Liver (tissue), 9 donors: Measurements from ENCODE around the gene GRIN2C. TPM values are rescaled to one million over a fixed set of nuclear protein-coding genes. Genes with fewer than 3 reads are reported as not detected.

Experiments
- DNase-seq: peaks from one replicate; pipeline ENCODE4 v3.0.0-alpha.2; 2017; ENCODE audit warnings: low spot score
- H3K27ac ChIP-seq, 2 donors: one replicate each; pipeline ENCODE4 v1.7.0; 2013; ENCODE audit warnings: inconsistent platforms in 2 of 2, low read length in 2 of 2, control low read depth in 1 of 2, low read depth in 1 of 2, mild to moderate bottlenecking in 1 of 2
- H3K27me3 ChIP-seq, 4 donors: one replicate each; pipeline versions ENCODE4 v1.6.1 to v1.7.0; 2013; ENCODE audit warnings: low read length in 3 of 4, inconsistent platforms in 1 of 4, mild to moderate bottlenecking in 1 of 4, moderate library complexity in 1 of 4; ENCODE audit not compliant: control insufficient read depth in 4 of 4, insufficient read depth in 4 of 4
- H3K36me3 ChIP-seq, 4 donors: one replicate each; pipeline versions ENCODE4 v1.6.1 to v1.7.0; 2013; ENCODE audit warnings: low read length in 3 of 4, mild to moderate bottlenecking in 3 of 4, low read depth in 1 of 4, moderate library complexity in 1 of 4; ENCODE audit not compliant: control insufficient read depth in 4 of 4, insufficient read depth in 3 of 4
- H3K4me1 ChIP-seq, 4 donors: one replicate each; pipeline versions ENCODE4 v1.6.1 to v1.7.0; 2013; ENCODE audit warnings: low read length in 3 of 4, mild to moderate bottlenecking in 3 of 4, moderate library complexity in 1 of 4; ENCODE audit not compliant: control insufficient read depth in 4 of 4, insufficient read depth in 4 of 4
- H3K4me3 ChIP-seq, 3 donors: one replicate each; pipeline versions ENCODE4 v1.6.1 to v1.7.0; 2013; ENCODE audit warnings: low read length in 3 of 3, control low read depth in 1 of 3, low read depth in 1 of 3, mild to moderate bottlenecking in 1 of 3
- H3K9ac ChIP-seq, 2 donors: one replicate each; pipeline ENCODE4 v1.7.0; 2013; ENCODE audit warnings: low read length in 2 of 2, mild to moderate bottlenecking in 2 of 2, moderate library complexity in 2 of 2, control low read depth in 1 of 2, low read depth in 1 of 2
- H3K9me3 ChIP-seq, 4 donors: one replicate each; pipeline versions ENCODE4 v1.6.1 to v1.7.0; 2013; ENCODE audit warnings: low read length in 3 of 4; ENCODE audit not compliant: control insufficient read depth in 4 of 4
- FOXA1 ChIP-seq: IDR thresholded peaks from 2 replicates; pipeline ENCODE4 v1.6.1; 2016; ENCODE audit warnings: antibody characterized with exemption
- GABPA ChIP-seq, 2 donors: IDR thresholded peaks in 1 of 2; conservative IDR thresholded peaks in 1 of 2; 2 replicates each; pipeline ENCODE4 v1.6.1; 2016; ENCODE audit warnings: antibody characterized with exemption in 2 of 2, mild to moderate bottlenecking in 1 of 2, moderate library complexity in 1 of 2
- HNF4A ChIP-seq, 2 donors: conservative IDR thresholded peaks; 2 replicates each; pipeline ENCODE4 v1.6.1; 2016; ENCODE audit warnings: antibody characterized with exemption in 2 of 2, mild to moderate bottlenecking in 2 of 2
- HNF4G ChIP-seq: IDR thresholded peaks from 2 replicates; pipeline ENCODE4 v1.6.1; 2016; ENCODE audit warnings: antibody characterized with exemption
- JUND ChIP-seq, 2 donors: IDR thresholded peaks; 2 replicates each; pipeline ENCODE4 v1.6.1; 2016; ENCODE audit warnings: antibody characterized with exemption in 2 of 2
- NR2F2 ChIP-seq: IDR thresholded peaks from 2 replicates; pipeline ENCODE4 v1.6.1; 2016; ENCODE audit warnings: antibody characterized with exemption
- RAD21 ChIP-seq, 2 donors: IDR thresholded peaks; 2 replicates each; pipeline ENCODE4 v1.6.1; 2016; ENCODE audit warnings: antibody characterized with exemption in 2 of 2, mild to moderate bottlenecking in 2 of 2
- RXRA ChIP-seq, 2 donors: IDR thresholded peaks; 2 replicates each; pipeline ENCODE4 v1.6.1; 2017 to 2018; ENCODE audit warnings: antibody characterized with exemption in 2 of 2, mild to moderate bottlenecking in 1 of 2
- SP1 ChIP-seq: IDR thresholded peaks from 2 replicates; pipeline ENCODE4 v1.6.1; 2018; ENCODE audit warnings: antibody characterized with exemption, mild to moderate bottlenecking
- TAF1 ChIP-seq: conservative IDR thresholded peaks from 2 replicates; pipeline ENCODE4 v1.6.1; 2016; ENCODE audit warnings: antibody characterized with exemption, mild to moderate bottlenecking
- YY1 ChIP-seq: IDR thresholded peaks from 2 replicates; pipeline ENCODE4 v1.6.1; 2016; ENCODE audit warnings: antibody characterized with exemption, mild to moderate bottlenecking
- WGBS: extraction: QIAGEN DNeasy Blood & Tissue Kit; methylation state at CpG from one replicate; pipeline ENCODE4 v1.1.7; 2013; 5-methylcytosine and 5-hydroxymethylcytosine counted together
- polyA plus RNA-seq, 2 donors: library from polyadenylated mRNA; stranded (reverse) in 1 of 2; unstranded in 1 of 2; fragments of 200-250 nt in 1 of 2; fragments of >200 nt in 1 of 2; fragmentation: Nextera tagmentation in 1 of 2; extraction: Ambion mirVana in 1 of 2; gene quantifications; one replicate each; pipeline versions ENCODE4 v1.2.1 to v1.2.3, GENCODE V29; 2013 to 2015
- total RNA-seq, 2 donors: library from RNA; depleted of rRNA; stranded (reverse); fragments of >200 nt; gene quantifications; one replicate each; pipeline ENCODE4 v1.2.3, GENCODE V29; 2014
- TF ChIP-seq, protein P1 (sequence below): IDR thresholded peaks from 2 replicates; pipeline ENCODE4 v1.6.1; 2016; ENCODE audit warnings: antibody characterized with exemption
- TF ChIP-seq, protein P2 (sequence below): fragments of 150-350 bp; IDR thresholded peaks from 2 replicates; pipeline ENCODE4 v1.5.1; 2017; ENCODE audit warnings: improper control_type of control experiment, low read depth, low read length; ENCODE audit not compliant: missing input control
- TF ChIP-seq, protein P3 (sequence below): IDR thresholded peaks from 2 replicates; pipeline ENCODE4 v1.6.1; 2016; ENCODE audit warnings: antibody characterized with exemption
- TF ChIP-seq, protein P4 (sequence below): IDR thresholded peaks from 2 replicates; pipeline ENCODE4 v1.6.1; 2016; ENCODE audit warnings: antibody characterized with exemption, mild to moderate bottlenecking
- TF ChIP-seq, protein P5 (sequence below): IDR thresholded peaks from 2 replicates; pipeline ENCODE4 v1.6.1; 2016; ENCODE audit warnings: antibody characterized with exemption
- donor health status: healthy.
- donor health status: healthy.
- donor health status: healthy.
- donor health status: healthy.
- donor health status: healthy.

The GRIN2C gene
- total and polyA plus RNA-seq, 4 donors = 0.03 to 0.10 (median 0.09) TPM; not detected in 1

DNA sequence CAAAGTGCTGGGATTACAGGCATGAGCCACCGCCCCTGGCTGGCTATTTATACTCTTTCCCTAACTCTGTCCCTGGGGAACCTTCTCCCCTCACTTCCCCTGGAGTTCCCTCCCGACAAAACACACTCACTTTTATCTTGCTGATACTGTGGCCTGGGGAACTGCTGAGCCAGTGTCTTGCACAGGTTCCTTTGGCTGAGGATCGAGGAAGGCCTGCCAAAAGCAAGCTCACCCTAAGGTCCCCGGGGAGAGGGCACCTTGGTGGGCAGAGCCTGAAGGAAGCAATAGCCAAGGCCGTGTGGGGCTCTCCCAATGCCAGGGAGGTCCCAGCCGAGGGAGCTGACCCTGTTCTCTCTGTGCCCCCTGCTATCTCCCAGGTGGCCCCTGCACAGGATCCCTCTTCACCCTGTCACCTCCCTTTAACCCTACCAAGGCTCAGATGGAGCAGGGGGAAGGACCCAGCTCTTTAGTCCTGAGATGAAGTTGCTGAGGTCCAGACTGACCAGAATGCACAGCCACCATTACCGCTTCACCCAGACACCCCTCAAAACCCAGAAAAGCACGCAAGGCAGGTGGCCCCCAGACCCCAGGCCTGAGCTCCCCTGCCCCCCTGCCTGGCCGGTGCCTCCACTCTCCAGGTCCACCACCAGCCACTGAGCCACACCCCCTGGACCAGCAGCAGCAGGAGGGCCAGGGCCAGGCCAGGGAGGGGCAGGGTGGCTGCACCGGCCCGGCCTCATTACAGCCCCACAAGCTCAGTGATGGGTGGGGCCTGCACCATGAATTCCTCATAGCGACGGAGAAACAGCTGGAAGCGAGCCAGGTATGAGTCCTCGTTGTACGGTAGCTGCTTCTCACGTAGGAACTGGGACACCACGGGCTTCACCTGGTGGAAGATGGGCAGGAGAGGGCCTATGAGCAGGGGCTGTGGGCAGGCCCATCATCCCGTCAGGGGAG, 18.2 kb upstream of the GRIN2C start:
- H3K27ac ChIP-seq = no peak overlapping the region
- no peak for DNase-seq
- no peak overlapping the region for H3K4me3 ChIP-seq
- no peaks in the 10 kb centered on the region for H3K27me3 ChIP-seq
- H3K9ac ChIP-seq = no peak overlapping the region
- H3K36me3 ChIP-seq = no peaks in the 10 kb centered on the region
- TF ChIP-seq HNF4A (conservative IDR thresholded peaks at IDR 0.05) (no peak), GABPA (IDR thresholded peaks at IDR 0.05 in 1 of 2, conservative IDR thresholded peaks at IDR 0.05 in 1 of 2) (no peak), RXRA (IDR thresholded peaks at IDR 0.05) (no peak), TAF1 (no peak)
- TF ChIP-seq, protein P1, sequence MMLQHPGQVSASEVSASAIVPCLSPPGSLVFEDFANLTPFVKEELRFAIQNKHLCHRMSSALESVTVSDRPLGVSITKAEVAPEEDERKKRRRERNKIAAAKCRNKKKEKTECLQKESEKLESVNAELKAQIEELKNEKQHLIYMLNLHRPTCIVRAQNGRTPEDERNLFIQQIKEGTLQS = no peak
- H3K9me3 ChIP-seq = no peaks in the 10 kb centered on the region
- H3K4me1 ChIP-seq = peaks cover 5 to 9% (median 6%) of the 10 kb centered on the region in 4 donors
- WGBS = 64% methylated on average over 19 of the region's 19 CpGs

DNA sequence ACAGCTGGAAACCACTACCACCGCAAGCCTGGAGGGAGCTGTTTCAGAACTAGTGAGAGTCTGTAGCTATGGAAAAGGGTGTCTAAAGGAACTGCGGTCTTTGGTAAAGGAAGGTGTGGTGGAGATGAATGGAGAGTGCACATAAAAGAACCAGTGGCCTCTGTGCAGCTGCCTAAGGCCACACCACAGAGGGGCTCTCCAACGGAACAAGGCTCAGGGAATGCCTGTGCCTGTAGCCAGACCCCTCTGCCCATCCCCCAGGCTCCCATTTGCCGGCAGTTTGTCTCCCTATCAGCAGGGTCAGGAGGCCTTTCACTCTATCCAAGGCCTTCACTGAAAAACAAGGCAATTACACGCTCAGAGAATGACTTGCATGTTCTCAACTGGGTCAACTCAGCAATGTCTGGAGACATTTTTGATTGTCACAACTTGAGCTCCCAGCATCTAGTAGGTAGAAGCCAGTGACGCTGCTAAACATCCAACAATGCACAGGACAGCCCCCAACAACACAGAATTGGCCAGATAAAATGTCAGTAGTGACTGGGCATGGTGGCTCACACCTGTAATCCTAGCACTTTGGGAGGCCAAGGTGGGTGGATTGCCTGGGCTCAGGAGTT, 16.4 kb upstream of the GRIN2C start:
- TF ChIP-seq RXRA (IDR thresholded peaks at IDR 0.05) = no peak
- no peak for TF ChIP-seq HNF4A (conservative IDR thresholded peaks at IDR 0.05)
- TF ChIP-seq HNF4G = no peak
- no peak for TF ChIP-seq FOXA1
- TF ChIP-seq, protein P2, sequence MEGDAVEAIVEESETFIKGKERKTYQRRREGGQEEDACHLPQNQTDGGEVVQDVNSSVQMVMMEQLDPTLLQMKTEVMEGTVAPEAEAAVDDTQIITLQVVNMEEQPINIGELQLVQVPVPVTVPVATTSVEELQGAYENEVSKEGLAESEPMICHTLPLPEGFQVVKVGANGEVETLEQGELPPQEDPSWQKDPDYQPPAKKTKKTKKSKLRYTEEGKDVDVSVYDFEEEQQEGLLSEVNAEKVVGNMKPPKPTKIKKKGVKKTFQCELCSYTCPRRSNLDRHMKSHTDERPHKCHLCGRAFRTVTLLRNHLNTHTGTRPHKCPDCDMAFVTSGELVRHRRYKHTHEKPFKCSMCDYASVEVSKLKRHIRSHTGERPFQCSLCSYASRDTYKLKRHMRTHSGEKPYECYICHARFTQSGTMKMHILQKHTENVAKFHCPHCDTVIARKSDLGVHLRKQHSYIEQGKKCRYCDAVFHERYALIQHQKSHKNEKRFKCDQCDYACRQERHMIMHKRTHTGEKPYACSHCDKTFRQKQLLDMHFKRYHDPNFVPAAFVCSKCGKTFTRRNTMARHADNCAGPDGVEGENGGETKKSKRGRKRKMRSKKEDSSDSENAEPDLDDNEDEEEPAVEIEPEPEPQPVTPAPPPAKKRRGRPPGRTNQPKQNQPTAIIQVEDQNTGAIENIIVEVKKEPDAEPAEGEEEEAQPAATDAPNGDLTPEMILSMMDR = no peak
- TF ChIP-seq YY1 = no peak
- TF ChIP-seq JUND (IDR thresholded peaks at IDR 0.05) = no peak
- no peak for TF ChIP-seq GABPA (IDR thresholded peaks at IDR 0.05 in 1 of 2, conservative IDR thresholded peaks at IDR 0.05 in 1 of 2)
- TF ChIP-seq RAD21 (IDR thresholded peaks at IDR 0.05) = no peak
- no peak for TF ChIP-seq SP1
- TF ChIP-seq NR2F2 = no peak
- TF ChIP-seq TAF1 = no peak
- TF ChIP-seq, protein P3, sequence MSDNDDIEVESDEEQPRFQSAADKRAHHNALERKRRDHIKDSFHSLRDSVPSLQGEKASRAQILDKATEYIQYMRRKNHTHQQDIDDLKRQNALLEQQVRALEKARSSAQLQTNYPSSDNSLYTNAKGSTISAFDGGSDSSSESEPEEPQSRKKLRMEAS = no peak
- TF ChIP-seq, protein P1 = no peak
- TF ChIP-seq, protein P4, sequence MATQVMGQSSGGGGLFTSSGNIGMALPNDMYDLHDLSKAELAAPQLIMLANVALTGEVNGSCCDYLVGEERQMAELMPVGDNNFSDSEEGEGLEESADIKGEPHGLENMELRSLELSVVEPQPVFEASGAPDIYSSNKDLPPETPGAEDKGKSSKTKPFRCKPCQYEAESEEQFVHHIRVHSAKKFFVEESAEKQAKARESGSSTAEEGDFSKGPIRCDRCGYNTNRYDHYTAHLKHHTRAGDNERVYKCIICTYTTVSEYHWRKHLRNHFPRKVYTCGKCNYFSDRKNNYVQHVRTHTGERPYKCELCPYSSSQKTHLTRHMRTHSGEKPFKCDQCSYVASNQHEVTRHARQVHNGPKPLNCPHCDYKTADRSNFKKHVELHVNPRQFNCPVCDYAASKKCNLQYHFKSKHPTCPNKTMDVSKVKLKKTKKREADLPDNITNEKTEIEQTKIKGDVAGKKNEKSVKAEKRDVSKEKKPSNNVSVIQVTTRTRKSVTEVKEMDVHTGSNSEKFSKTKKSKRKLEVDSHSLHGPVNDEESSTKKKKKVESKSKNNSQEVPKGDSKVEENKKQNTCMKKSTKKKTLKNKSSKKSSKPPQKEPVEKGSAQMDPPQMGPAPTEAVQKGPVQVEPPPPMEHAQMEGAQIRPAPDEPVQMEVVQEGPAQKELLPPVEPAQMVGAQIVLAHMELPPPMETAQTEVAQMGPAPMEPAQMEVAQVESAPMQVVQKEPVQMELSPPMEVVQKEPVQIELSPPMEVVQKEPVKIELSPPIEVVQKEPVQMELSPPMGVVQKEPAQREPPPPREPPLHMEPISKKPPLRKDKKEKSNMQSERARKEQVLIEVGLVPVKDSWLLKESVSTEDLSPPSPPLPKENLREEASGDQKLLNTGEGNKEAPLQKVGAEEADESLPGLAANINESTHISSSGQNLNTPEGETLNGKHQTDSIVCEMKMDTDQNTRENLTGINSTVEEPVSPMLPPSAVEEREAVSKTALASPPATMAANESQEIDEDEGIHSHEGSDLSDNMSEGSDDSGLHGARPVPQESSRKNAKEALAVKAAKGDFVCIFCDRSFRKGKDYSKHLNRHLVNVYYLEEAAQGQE = no peak
- TF ChIP-seq, protein P5, sequence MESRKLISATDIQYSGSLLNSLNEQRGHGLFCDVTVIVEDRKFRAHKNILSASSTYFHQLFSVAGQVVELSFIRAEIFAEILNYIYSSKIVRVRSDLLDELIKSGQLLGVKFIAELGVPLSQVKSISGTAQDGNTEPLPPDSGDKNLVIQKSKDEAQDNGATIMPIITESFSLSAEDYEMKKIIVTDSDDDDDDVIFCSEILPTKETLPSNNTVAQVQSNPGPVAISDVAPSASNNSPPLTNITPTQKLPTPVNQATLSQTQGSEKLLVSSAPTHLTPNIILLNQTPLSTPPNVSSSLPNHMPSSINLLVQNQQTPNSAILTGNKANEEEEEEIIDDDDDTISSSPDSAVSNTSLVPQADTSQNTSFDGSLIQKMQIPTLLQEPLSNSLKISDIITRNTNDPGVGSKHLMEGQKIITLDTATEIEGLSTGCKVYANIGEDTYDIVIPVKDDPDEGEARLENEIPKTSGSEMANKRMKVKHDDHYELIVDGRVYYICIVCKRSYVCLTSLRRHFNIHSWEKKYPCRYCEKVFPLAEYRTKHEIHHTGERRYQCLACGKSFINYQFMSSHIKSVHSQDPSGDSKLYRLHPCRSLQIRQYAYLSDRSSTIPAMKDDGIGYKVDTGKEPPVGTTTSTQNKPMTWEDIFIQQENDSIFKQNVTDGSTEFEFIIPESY = no peak
- Histone ChIP-seq H3K36me3 (no peaks in the 10 kb centered on the region), H3K4me1 (peaks cover 9 to 20% (median 14%) of the 10 kb centered on the region in 4 donors), H3K4me3 (no peak overlapping the region), H3K9ac (no peak overlapping the region), H3K27me3 (no peaks in the 10 kb centered on the region), H3K9me3 (no peaks in the 10 kb centered on the region), H3K27ac (no peak overlapping the region)
- 82% methylated on average over 6 of the region's 6 CpGs for WGBS
- DNase-seq = no peak
